ENCODE measurements around the gene FAM111B. TPM values are rescaled to one million over a fixed set of nuclear protein-coding genes. Genes with fewer than 3 reads are reported as not detected.
"Not testable (repeated sequence)": the region's sequence is repeated elsewhere in the genome, so short reads cannot be mapped to it uniquely, and the experiment has no call there.

FAM111B gene
- total RNA-seq, 1 experiment from 2014 or later = 19.5 TPM

- DNase-seq (ENCODE audit: low spot score) = no peak
These were observed 4.7 kb upstream of the FAM111B start for GRCh38 chr11:59102259-59102765.

GRCh38 chr11:59107721-59108120, 684 bp downstream of the FAM111B start:
- DNase-seq (ENCODE audit: low spot score) = peak; percentile 45

- DNase-seq (ENCODE audit: low spot score) = no peak
These were observed 5.5 kb downstream of the FAM111B start for GRCh38 chr11:59112494-59112893.

- no peak for DNase-seq (ENCODE audit: low spot score)
These were observed 7.3 kb downstream of the FAM111B start for GRCh38 chr11:59114344-59114743.

- no peak for DNase-seq (ENCODE audit: low spot score)
These were observed 8.5 kb downstream of the FAM111B start for GRCh38 chr11:59115553-59115952.

- no peak for DNase-seq (ENCODE audit: low spot score)
These were observed 10.7 kb downstream of the FAM111B start for GRCh38 chr11:59117774-59118173.

GRCh38 chr11:59119826-59120225, 12.8 kb downstream of the FAM111B start:
- no peak for DNase-seq (ENCODE audit: low spot score)

- DNase-seq (ENCODE audit: low spot score) = peak; percentile 88
These were observed 28.8 kb downstream of the FAM111B start for GRCh38 chr11:59135648-59136461.

- not testable (repeated sequence) for DNase-seq (ENCODE audit: low spot score)
These were observed 29.5 kb downstream of the FAM111B start for GRCh38 chr11:59136551-59136950.

- no peak for DNase-seq (ENCODE audit: low spot score)
These were observed 30.2 kb downstream of the FAM111B start for GRCh38 chr11:59137190-59137589.

- no peak for DNase-seq (ENCODE audit: low spot score)
These were observed 31.6 kb downstream of the FAM111B start for GRCh38 chr11:59138643-59139042.

- no peak for DNase-seq (ENCODE audit: low spot score)
These were observed 34.2 kb downstream of the FAM111B start for GRCh38 chr11:59141191-59141590.

- DNase-seq (ENCODE audit: low spot score) = peak; percentile 67
These were observed 34.8 kb downstream of the FAM111B start for GRCh38 chr11:59141673-59142460.

GRCh38 chr11:59142530-59143507, 35.8 kb downstream of the FAM111B start, which contains the start of gene FAM111A:
Gene FAM111A, plus strand, starts transcription at chr11:59142856. Its CDS starts 6,017 bp downstream, at chr11:59148873.
- DNase-seq (ENCODE audit: low spot score) = peak; percentile 97

GRCh38 chr11:59144096-59144495, 37.1 kb downstream of the FAM111B start:
- no peak for DNase-seq (ENCODE audit: low spot score)

- DNase-seq (ENCODE audit: low spot score) = peak; percentile 97
These were observed 37.7 kb downstream of the FAM111B start for GRCh38 chr11:59144579-59145345.

- no peak for DNase-seq (ENCODE audit: low spot score)
These were observed 38.5 kb downstream of the FAM111B start for GRCh38 chr11:59145534-59145933.

GRCh38 chr11:59151761-59152160, 44.7 kb downstream of the FAM111B start:
- DNase-seq (ENCODE audit: low spot score) = no peak

GRCh38 chr11:59152312-59152951, 45.4 kb downstream of the FAM111B start:
- no peak for DNase-seq (ENCODE audit: low spot score)

- DNase-seq (ENCODE audit: low spot score) = no peak
These were observed 47.6 kb downstream of the FAM111B start for GRCh38 chr11:59154610-59155009.
